ENCODE results near the gene DNAJC12.
A peak's percentile ranks its signal among the peaks of the same experiment; 100 is the strongest.
"Not testable (repeated sequence)": the region's sequence is repeated elsewhere in the genome, so short reads cannot be mapped to it uniquely, and the experiment has no call there.

Gene DNAJC12

DNA sequence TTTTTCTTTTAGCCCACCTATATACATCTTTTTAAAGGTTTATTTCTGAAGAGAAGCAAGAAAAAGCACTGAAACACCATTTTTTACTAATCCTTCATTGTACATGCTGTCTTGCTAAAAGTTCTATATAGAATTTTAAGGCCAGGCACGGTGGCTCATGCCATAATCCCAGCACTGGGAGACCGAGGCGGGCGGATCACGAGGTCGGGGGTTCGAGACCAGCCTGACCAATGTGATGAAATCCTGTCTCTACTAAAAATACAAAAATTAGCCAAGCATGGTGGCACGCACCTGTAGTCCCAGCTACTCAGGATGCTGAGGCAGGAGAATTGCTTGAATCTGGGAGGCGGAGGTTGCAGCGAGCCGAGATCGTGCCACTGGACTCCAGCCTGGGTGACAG, 1.5 kb upstream of the DNAJC12 start:
- DNase-seq, result not testable (repeated sequence)

DNA sequence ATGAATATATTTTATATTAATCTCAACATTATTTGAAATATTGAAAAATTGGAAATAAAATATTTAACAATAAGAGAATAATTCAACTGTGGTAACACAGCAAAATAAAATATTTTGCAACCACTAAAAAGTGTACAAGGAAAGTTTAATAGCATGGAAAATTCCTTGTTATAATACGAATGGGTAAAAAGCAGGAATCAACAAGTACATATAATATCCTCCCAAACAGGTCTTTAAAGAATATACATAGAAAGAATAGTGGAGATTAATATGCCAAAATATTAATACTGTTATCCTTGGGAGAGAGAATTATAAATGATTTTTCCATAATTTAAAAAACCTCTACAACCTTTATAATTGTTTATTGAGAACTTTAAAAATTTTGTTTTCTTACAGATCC, 1.0 kb downstream of the DNAJC12 start:
- DNase-seq, result no peak

DNA sequence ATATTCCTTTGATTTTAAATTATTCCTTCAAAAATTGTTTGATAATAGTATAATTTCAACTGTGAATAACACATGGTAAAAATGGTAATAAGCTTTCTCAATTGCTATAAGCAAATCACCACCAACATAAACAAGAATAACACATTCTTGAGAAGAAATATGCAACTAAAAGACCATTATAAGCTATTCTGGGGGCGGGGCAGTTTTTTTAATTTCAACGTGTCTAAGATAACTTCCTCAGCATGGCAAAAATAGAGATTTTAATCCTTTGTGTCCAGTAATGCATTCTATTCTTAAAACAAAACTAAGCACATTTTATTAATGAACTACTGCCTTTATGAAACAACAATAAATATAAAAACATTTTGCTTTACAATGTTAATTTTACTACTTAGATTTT, 1.5 kb downstream of the DNAJC12 start:
- DNase-seq, result peak in 1 of 2 experiments; percentile 10

DNA sequence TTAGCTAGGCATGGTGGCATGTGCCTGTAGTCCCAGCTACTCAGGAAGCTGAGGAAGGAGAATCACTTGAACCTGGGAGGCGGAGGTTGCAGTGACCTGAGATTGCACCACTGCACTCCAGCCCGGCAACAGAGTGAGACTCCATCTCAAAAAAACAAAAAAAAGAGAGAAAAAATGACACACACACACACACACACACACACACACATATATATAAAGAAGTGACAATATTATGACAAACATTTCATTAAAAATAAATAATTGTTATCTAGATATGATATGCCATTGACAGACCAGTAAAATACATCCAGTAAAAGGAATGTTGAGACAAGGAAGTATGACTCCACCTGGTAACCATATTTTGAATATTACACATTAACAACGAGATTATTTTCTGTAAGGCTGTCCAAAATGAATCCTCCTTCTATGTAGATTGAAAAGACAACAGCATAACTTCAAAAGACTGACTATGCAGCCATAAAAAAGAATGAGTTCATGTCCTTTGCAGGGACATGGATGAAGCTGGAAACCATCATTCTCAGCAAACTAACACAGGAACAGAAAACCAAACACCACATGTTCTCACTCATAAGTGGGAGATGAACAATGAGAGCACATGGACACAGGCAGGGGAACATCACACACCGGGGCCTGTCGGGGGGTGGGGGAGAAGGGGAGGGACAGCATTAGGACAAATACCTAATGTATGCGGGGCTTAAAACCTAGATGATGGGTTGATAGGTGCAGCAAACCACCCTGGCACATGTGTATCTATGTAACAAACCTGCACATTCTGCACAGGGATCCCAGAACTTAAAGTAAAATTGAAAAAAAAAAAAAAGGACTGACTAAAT, 2.2 kb downstream of the DNAJC12 start:
- peak; percentile 19 to 26 for DNase-seq

DNA sequence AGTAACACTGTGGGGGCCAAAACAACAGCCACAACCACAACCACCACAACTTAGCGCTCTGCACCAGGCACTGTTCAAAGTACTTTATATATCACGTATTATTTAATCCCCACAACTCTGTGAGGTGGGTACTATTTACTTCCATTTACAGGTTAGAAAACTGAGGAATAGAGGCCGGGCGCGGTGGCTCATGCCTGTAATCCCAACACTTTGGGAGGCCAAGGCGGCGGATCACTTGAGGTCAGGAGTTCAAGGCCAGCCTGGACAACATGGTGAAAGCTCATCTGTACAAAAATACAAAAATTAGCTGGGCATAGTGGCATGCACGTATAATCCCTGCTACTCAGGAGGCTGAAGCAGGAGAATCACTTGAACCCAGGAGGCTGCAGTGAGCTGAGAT, 3.6 kb downstream of the DNAJC12 start:
- DNase-seq, result no peak

DNA sequence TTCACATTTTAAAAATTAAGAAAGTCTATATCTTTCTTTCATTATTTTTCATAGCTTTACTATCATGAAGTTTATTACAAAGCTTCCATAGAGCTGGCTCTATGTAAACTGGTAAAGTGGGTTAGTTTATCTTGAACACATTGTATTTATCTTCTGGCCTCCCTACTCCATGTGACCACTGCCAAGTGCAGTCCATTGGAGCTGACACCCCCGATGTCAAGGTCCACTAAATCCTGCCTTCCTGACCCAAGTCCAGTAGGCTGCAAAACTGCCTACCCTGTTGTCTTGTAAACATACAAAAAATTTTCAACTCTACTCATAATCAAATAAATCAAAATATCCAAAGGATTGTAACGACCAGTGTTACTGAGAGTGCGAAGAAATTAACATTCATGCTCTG, 10.2 kb downstream of the DNAJC12 start:
- DNase-seq, result no peak

DNA sequence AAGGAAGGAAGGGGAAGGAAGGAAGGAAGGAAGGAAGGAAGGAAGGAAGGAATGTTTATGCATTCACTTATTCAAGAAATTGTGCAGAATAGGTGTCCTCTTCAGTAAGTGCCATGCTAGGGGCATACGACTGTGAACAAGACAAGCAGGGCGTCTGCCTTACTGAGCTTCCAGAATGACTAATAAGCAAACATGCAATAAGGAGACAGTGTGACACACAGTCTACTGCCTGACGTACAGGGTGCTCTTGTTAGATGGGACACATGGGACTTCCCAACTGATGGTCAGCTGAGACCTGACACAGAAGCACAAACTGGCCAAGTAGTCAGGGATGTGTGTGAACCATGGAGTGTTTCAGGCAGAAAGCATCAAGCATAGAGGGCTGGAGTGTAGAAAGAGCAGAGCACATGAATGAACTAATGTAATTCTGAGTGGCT, 18.2 kb downstream of the DNAJC12 start:
- DNase-seq, result no peak

DNA sequence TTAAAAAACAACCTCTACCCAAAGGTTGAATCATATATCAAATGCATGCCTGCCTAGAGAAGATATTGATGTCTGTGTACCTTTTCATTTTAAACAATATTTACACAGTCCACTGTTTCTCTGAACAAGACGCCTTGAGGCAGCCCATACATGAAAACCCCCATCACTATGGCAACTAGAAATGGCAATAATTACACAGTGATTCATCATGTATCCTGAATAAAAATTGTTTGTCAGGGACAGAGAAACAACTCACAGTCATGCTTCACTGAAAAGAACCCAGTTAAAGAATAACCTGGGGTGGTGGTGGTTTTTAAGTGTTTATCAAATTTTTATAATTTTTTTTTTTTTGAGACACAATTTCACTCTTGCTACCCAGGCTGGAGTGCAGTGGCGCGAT, 19.7 kb downstream of the DNAJC12 start:
- no peak for DNase-seq

DNA sequence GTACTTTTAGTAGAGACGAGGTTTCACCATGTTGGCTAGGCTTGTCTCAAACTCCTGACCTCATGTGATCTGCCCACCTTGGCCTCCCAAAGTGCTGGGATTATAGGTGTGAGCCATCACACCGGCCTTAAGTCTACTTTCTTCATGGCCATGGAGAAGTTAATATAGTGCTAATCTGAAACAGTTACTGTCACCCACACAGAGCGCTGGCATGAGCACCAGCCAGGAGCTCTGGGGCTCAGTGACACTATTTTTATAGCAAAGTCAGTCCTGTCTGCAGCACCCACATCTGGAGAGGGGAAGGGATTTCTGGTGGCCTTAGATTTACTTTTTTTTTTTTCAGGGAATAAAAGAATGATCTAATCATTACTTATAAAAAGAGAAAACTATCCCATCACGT, 21.3 kb downstream of the DNAJC12 start:
- DNase-seq, result no peak

DNA sequence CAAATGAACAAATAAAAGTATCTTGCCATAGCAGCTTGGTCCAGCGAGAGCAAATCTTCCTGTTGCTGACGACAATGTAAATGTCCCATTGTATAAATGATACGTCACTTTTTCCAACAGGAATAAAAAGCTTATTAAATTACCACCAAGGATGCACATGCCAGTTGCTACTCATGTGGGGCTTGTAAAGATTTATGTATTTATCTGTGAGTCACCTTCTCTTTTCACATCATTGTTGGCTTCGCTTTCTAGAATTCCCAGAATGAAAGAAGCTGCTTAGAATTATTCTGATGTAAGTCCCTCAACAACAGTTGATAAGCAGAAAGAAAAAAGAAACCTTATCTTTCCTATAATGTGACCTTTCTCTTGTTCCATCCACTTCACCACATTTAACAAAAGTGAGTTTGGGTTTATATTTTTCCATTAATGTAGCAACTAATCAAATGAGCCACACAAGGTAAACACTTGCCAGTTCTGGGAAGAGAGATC, 22.4 kb downstream of the DNAJC12 start:
- no peak for DNase-seq

DNA sequence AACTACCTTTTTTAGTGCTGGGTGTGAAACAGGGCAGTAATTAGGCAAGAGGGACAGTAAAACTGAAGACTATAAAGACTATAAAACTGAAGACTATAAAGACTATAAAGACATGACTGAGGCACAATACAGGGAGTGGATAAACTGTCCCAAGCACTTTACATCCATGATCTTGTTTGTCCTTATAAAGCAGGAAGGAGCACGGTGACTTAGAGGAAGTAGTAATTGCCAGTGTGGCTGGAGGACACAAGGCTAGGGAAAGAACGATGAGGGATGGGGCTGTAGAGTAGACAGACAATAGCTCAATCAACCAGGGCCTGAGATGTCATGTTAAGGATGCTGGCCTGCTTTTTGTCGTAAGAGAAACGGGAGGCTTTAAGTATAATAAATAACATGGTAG, 26.0 kb downstream of the DNAJC12 start:
- no peak for DNase-seq

DNA sequence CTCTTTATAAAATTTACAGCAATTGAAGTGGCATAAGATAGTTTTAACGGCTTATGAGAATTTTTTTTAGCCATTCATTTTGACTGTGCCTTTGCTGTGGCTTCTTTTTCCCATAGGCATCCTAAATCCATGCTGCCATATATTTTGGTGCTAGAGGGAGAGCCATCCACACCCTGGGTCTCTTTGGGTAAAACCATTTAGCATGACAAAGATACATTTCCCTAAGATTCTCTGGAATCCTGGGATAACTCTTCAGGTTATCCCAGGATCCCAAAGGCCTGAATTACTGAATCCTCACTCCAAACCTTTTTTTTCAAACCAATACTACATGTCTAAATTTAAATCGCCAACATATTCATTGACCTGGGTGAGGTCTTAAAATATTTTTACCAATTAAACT, 28.9 kb downstream of the DNAJC12 start:
- no peak for DNase-seq

DNA sequence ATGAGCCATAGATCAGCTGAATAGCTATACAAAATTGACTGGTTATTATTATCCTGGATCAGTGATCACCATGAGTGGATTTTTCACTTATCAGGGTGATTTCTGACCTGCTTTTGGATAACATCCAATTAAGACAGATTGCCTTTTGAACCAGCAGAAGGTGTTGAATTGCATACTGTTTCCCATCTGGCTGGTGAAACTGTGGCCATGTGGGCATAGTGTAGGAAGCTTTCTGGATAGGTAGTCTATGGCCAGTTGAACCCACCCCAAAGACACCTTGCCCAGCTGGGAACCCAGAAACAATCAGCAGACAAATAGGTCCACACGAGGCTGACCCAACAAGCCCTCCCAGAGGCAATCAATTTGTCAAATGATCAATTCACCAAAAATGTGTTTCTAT, 29.3 kb downstream of the DNAJC12 start:
- peak; percentile 35 to 73 for DNase-seq

DNA sequence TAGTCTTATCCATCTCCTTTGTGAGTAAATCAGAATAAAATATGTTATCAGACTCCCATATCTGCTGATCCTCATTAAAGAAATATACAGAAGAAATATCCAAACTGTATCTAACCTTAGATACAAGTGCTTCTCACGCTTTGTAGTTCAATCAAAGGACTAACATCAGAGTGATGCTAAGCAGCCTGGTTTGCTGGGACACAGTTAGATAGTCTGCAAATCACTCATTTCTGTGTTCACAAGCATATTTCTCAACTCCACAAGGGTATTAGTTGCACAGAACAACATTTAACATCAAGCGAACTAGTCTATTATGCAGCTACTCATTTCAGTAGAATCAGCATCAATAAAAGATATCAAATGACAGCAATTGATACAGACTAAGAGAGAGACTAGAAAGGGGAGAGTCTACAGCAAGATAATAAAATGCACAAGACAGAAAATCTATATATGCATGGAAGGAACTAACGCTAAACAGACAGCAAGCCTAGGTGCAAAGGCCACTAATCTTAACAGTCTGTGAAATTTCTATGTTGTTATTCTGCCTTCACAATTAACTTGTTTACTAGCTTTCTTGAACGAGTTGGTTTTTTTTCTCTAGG, 30.0 kb downstream of the DNAJC12 start:
- DNase-seq, result no peak

DNA sequence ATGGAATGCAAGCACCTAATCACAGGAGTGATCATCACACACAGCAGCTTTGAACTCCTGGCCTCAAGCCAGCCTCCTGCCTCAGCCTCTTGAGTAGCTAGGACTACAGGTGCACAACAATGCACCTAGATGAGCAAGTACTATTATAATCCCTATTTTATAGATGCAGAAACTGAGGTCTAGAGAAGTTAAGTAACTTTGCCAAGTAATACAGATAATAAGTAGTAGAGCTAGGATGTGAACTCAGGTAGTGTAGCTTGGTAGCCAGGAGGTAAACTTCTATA, 33.7 kb downstream of the DNAJC12 start:
- DNase-seq, result no peak

DNA sequence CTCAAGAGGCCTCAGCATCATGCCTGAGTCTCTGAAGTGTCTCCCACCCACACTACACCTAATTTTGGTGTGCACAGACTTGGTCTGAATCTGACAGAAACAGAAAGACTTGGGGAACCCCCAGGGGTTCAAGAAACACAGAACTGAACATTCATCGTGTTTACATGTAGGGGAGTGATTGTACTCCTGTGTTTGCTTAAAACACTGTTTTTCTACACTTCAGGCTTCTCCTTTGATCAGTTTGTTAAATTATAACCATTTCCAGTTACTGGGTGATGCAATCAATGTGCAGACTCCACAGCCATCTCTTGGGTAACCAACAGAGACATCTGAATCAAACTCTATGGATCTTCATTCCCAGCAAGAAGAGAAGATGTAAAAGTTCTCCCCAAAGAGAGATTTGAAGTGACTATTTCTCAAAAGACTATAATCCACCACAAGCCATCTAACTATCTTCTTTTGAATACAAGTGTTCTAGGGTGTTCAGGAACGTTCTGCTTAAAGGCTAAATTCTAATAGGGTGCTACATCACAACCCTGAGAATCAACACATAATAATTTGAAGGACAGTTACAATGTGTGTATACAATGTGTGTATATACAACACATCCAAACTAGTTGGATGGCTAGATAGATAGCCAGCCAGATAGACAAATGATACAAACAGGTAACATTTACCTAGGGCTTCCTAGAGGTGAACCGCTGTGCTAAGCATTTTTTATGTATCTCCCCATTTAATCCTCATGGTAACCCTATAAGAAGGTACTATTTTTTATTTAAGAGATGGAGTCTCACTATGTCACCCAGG, 34.2 kb downstream of the DNAJC12 start:
- no peak for DNase-seq

DNA sequence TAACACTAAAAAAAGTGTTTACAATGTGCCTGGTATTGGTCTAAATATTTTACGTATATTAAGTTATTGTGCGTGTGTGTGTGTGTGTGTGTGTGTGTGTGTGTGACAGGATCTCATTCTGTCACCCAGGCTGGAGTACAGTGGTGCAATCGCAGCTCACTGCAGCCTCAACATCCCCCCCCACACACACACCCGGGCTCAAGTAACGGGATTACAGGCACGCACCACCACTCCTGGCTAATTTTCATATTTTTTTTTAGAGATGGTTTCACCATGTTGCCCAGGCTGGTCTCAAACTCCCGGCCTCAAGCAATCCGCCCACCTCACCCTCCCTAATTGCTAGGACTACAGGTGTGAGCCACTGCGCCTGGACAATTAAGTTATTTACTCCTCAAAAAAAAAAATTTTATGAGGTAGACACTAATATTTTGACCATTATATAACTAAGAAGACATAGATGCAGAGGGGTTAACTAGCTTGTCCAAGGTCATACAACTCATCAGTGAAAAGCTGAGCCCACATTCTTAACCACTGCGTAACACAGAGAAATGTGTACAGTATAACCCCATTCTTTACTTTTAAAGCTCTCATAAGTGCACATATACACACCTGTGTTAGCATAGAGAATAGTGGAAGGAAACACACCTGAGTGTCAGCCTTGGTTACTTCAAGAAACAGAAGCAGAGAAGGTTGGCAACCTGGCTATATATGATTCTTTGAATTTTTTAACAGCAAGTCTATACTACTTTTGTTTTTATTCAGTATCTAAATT, 35.0 kb downstream of the DNAJC12 start:
- no peak for DNase-seq

DNA sequence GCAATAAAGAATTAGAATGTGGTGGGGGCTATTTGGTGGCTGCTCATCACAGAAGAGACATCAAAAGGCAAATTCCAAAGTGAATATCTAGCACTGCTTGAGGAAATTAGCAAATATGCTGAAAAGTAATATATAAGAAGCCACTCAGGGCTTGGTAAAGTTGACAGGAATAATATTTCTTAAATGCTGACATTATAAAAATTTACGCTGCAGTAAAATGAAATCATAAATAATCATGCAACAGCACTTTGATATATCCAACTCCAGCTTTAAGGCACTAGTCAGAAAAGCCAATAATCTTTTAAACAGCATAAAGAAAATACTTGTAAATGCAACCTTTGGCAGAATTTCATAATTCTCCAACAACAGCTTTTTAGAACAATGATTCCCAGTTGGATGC, 36.9 kb downstream of the DNAJC12 start:
- DNase-seq, result no peak

DNA sequence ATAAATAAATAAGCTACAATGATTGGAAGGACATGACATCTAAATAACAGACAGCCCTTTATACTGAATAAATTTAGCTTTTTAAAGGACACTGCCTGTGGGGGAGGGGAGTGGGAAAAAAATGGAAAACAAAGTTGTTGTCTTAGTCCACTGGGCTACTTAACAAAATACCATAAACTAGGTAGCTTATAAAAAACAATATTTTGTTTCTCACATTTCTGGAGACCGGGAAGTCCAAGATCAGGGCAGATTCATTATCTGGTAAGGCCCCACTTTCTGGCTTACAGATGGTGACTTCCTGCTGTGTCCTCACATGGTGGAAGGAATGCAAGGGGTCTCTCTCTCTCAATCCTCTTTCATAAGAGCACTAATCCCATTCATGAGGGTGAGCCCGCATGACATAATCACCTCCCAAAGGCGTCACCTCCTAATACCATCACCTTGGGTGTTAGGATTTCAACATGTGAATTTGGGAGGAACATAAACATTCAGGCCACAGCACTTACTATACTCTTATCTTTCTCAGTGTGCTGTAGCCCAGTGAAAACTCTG, 43.0 kb downstream of the DNAJC12 start:
- peak in 1 of 2 experiments; percentile 2 for DNase-seq

DNA sequence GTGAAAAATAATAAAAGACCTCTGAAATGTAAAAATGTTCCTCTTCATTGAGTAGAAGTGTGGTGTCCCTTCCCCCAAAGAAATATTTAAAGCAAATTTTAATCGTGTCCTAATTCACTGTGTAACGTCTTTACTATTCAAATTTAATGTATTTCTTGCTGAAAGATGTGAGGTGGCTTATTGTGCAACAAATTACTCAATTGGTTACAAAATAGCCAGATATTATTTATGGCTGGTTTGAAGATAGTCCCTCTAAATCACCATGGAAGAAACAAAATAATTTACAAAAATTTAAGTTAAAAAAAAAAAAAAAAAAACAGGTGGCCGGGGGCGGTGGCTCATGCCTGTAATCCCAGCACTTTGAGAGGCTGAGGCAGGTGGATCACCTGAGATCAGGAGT, 43.7 kb downstream of the DNAJC12 start:
- DNase-seq, result no peak

DNA sequence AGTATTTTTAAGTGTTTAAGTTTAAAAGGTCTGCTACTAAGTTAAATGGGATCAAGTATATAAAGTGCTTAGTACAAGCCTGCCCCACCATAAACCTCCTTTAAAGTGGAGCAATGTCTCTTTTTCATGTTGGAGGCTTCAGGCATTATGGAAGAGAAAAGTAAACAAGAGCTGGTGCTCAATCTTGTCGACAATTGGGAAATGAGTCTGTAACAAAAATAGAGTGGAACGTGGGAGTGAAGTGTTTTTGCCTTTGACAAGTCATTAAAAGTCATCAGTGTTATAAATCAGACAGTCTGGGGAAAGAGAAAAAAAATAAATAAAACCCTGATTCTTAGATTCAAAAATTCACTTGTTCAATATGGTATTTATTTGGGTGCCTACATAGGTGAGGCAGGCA, 44.7 kb downstream of the DNAJC12 start:
- no peak for DNase-seq

DNA sequence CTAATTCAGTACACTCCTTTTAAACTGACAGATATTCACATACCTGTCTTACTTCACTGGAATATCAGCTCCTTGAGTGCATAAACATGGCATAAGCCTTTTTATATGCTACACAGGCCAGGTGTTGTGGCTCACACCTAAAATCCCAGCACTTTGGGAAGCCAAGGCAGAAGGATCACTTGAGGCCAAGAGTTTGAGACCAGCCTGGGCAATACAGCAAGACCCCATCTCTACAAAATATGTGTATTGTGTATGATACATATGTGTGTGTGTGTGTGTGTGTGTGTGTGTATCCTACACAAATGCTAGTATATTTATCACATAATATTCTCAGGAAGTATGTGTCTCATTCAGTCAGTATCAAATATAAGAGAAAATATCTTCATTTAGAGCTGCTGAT, 45.3 kb downstream of the DNAJC12 start:
- no peak for DNase-seq
